HG02970 (cell line): Measurements from ENCODE around the gene SH3RF1.

Source experiments
- ATAC-seq: cut with Tn5 transposase; IDR thresholded peaks from one replicate; pipeline ENCODE4 v1.9.1; 2021; ENCODE audit warnings: mild to moderate bottlenecking, moderate library complexity, moderate number of reproducible peaks; ENCODE audit not compliant: unreplicated experiment, low FRiP score

The SH3RF1 gene

DNA sequence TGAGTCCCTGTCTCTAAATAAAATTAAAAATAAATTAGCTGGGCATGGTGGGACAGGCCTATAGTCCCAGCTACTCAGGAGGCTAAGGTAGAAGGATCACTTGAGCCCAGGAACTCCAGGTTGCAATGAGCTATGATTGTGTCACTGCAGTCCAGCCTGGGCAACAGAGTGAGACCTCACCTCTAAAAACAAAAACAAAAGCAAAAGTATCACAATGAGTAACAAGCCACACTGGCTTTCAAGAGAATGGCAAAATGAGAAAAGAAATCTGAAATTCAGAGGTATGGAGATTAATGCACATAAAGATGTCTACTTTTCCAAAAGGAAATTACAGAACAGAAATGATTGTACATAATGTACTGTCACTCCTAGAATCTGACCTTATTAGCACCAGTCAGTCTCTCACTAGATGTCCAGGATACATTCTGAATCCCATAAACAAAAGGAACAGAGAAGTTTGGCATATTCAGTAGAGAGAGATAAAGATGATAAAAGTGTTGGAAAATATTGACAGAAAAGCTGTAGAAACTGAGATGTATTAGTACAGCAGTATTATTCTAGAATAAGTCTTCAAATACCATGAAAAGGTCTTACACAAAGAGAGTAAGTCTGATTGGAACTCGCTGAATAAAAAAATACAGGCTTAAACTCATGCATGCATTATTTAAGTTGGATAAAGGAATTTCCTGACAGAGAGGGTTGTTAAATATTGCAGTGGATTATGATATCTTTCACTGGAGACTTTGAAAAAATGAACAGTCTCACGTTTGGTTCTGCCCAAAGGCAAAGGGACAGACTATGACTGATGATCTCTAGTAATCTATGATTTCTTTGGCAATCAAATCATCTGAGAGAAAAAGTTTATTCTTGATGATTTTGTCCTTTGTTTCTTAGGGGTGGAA is 102.5 kb downstream of the SH3RF1 start:
- peak; percentile 73 for ATAC-seq

DNA sequence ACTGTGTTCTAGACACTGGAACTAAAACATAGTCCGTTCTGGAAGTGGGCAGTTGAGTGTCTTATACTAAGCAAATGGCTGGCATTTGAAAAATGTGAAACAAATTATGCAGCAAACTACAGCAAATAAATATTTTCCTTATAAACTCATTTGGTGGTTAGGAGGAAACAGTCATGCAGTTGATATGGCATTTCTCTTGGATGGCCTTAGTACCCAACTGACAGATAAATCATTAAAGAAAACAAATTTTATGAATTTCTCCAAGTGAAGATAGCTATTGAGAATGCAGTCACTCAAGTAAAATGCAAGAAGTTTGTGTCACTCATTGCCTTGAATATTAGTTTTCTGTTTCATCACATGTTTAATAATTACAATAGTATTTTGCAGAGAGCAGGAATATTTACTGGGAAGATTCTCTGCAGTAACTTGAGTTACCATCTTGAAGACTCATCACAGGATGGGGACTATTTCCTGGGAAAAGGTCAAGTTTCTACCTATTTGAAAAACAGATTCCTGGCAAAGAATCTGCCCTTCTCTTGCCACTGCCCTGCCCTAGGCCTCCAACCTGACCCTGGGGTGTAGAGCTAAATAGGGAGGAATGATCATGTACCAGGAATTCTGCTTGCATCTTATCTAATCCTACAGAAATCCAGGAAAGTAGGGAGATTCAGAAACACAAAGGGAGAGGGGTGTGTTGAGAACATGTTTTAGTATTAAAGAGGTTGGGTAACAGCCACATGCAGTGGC is 105.9 kb downstream of the SH3RF1 start:
- no peak for ATAC-seq

DNA sequence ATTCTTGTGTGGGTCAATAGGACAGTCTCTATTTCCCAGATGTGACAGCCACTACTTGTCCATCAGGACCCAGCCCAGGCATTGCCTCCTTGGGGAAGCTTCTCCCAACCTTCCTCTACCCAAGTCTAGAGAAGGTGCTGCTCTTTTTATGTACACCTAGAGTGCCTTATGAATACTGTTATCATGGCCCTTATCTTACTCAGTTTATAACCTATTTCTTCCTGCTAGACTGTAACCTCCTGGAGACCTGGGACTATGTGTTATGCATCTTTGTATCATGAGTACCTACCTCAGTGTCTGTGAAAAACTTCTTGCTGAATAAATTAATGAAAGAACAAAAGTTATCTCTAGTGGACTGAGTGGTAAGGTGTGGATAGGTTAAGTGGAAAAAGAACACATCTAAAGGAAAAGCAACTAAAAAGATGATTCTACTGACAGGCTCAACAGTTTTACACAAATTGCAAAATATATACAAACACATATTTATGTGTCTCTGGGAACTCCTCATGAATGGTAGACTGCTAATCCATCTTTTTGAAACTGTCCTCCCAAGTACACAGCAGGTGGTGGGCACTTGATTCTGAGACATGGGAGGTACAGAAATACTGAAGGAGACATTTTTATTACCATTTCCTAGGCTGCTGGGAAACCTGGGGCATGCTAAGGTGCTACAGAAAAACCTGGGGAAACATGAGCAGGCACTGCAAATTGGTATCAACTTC is 106.6 kb downstream of the SH3RF1 start:
- ATAC-seq = no peak

DNA sequence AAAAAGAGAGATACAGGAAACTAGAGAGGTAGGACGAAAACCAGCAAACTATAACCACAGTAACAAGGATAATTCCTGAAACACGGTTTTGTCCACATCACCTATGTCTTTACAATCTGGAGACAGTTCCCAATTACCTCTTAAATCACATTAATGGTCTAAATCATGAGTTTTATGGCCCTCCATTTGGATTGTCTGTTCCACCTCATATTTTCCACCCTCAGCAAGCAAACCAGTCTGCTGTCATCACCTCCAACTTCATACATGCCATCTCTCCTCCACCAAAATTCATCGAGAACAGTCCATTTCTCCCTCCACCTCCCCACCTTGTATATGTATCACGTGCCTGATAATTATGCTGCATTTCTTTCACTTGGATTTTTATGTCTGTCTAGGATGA is 107.3 kb downstream of the SH3RF1 start:
- no peak for ATAC-seq

DNA sequence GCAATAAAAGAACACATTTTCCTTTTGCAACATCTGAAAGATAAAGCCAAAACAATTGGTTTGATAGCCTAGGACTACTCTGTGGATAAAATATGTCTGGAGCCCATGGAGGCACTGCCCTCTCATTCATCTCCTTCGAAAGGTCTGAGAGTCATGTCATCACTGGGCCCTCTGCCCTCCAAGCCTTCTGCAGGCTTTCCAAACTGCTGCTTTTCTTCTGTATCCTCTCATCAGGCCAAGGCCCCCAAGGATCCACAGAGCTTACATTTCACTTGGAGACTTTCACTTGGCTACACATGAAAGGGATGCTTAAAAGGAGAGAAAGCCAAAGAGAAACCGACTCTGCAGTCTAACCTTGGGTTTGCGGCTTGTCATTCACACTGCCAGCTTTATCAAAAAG is 109.9 kb downstream of the SH3RF1 start:
- no peak for ATAC-seq

DNA sequence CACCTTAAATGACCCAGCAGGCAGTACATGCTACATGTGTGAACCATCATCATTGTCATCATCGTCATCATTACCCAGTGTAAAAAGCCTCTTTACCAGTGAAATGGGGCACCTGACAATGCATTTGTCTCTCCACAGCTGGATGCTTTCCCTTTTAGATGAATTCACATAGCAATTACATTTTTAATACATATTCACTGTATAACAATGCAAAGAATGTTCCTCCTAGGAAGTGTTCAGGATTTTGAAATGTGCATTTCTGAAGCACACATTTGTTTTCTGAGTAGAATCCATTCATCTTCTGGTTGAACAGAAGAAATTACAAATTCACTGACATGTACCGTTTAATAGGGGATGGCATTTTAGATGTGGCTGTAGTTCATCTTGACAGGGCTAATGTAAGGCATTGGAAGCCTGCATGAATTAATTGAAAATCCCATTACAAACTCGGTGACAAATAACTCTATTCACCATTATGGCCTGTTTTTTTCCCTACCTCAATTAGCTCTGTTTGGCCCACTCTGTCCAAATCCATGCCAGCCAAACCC is 111.1 kb downstream of the SH3RF1 start:
- no peak for ATAC-seq

DNA sequence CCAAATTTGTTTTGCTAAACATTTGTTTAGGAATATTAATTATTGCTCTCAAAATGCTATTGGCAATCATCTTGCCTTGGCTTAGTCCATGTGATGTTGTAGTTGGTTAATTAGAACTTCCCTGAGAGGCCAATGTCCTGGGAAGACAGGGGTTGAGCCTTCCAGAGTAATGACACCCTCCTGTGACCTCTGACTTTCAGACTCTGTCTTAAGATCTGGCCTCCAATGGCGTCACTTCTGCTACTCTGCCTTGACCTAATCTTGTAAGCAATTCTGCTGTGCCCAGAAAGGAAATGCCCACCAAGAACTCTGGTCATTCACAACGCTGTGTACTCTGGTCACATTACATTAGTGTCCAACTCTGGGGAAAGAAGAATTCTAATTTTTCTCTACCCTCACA is 111.9 kb downstream of the SH3RF1 start:
- no peak for ATAC-seq

DNA sequence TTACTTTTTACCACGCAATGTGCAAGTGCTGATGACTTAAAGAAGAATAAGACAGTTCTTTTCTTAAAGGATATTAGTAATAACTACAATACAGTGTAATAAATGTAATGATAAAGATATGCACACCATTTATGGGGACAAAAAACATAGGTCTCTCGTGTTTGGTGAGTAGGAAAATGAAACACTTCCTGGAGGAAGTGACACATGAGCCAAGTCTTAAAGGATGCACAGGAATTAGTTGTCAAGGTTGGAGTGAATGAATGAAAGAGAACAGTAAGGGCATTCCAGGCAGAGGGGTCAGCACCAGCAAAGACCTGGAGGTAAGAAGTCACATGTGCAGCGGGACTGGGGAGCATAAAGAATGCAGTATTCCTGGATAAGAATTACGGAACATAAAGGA is 112.7 kb downstream of the SH3RF1 start:
- no peak for ATAC-seq

DNA sequence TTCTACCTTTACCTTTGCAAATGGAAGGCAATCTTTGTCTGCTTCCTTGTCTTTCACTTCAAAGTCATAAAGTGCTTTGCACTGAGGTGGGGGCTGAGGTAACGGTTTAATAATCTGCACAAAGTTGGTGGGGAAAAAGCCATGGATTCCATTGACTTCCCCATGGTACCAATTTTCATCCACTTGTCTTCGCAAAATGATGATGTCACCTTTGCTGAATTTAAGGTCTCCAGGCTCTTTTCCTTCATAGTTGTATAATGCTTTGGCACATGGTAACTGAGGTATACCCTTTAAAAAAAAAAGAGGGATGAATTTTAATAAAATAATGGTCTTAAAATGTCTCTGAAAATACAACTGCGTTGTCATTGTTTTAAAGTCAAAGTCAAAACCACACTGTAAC is 114.4 kb downstream of the SH3RF1 start:
- ATAC-seq = no peak

DNA sequence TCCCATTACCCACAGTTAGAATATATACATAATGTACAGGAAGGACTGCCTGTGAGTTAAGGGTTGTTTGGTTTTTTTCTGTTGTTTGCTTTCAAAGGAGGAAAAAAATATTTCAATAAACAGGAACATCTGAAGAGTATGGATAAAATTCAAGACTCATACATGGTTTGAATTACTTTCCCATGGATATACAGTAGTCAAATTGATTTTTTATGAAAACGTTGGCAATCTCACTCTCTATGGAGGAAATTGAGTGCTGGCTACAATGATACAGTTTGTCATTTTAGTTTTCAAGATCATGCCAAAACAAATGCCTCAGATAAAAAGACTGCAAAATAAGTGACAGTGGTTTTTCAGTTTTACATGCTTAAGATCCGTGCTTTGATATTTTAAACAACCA is 116.6 kb downstream of the SH3RF1 start:
- no peak for ATAC-seq

DNA sequence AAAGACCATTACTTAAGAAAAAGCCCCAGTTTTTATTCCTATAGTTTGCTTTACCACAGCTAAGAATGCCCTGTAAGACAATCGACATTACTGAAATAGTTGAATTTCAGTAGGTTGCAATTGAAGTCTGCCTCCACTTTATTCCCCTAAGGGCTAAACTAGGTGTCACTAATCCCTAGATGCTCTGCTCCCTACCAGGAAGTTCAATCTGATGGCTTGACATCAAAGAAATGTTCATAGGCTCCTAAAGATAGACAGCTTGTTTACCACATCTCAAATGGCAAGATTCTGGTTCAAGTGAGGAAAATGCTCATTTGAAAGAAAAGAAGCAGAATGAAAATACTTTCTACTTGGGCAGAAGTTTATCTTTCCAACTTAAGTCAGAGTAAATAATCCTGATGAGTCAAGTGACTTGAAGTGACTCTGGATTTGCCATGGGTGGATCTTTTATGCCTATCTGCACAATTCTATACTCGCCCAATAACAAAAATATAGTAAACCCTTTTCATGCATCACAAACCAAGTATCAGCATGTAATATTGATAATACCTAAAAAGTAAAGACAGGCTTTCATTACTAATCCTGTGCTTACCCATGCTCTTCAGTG is 117.2 kb downstream of the SH3RF1 start:
- no peak for ATAC-seq

DNA sequence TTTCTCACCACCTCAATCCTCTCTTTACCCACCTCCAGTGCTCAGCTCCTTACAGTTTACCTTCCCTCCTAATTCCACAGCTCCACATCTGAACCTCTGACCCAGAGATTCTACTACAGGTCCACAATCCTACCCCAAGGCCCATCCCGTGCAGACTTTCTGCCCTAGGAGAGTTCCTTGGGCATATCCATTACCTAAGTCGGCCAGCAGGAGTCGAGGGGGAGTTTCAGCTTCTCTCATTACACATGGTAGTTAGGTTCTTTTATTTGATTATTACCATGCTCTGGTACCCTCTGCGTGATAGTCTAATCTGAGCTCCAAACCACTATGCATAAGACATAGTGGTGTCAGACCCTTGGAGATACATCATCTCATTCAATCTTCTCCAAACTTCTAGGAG is 117.9 kb downstream of the SH3RF1 start:
- ATAC-seq = no peak

DNA sequence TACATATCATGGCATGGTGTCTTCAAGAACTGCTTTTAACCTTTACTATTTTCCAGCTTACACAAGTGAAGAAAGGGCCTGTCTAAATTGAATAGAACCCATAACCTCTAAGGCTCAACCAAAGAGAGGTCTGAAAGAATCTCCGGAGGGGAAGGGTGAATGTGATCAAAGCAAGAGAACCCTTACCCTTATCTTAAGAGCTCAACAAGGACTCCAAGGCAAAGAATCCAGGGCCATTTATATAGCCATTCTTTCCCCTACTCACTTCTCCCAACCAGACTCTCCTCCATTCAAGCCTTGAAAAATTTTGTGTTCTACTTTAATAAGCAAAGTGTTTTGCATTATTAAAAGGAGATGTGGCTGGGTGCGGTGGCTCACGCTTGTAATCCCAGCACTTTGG is 118.7 kb downstream of the SH3RF1 start:
- no peak for ATAC-seq

DNA sequence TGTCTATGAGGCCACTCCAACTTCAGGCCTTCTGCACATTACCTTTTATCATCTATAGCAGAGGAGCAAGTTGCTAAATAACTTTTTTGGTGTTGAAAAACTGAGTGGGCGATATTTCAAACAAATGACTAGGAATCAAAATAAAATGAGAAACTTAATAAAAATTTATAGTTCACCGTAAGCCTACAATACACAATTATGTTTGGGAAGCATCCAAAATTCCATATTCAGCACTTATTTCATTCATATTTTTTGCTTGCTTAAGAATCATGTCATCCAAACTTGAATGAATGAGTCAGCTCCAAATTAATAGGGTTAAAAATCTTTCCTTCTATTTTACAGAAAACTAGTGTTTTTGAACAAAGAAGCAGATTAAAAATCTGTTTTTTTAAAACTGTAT is 119.1 kb downstream of the SH3RF1 start:
- ATAC-seq = no peak

DNA sequence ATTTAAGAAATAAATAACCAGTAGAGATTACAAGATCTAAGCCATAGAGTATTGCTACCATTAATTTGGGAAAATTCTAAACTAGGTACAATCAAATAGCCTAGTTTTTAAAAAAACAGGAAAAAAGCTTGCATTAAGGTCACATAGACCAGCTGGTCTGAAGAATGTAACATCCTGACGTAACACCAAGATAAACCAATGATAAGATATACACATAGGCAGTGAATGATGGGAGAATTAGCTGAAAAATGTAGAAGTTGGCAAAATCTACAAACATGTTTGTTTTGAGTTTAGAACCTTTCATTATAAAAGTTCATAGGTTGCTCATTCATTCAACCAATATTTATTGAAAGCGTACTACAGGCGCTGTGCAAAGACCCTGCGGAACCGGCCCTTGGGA is 120.0 kb downstream of the SH3RF1 start:
- ATAC-seq = no peak

DNA sequence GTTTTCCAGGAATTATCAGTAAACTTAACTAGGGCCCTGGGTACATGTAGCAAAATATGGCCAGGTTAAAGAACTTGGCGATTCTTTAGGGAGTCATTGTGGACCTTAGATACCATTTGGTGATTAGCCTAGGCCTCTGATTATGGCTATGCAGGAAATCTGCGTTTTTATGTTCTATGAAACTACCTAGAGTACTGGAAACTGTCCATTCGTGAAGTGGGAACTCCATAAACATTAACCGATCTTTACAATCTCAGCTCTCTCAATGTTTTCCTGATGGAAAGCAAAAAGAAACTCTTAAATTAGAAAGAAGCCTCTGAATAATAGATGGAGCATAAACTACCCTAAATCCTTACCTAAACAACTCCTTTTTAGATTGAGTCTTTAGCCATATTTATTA is 121.9 kb downstream of the SH3RF1 start:
- no peak for ATAC-seq

DNA sequence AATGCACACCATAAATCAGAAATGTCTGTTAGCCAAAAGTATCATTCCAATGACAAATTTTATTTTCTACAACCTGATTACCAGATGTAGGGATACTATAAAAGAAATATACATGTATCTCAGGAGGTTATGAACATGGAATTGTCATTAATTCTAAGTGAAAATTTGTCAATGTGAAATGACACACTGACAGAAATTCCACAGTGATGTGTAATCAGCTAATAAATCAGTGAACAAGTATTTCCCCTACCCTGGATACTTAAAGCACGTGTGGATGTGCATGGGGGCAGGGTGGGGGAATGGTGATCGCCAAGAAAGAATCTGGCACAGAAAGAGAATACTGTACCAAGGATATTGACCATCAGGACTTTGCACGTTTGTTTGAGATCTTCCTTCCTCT is 123.6 kb downstream of the SH3RF1 start:
- no peak for ATAC-seq

DNA sequence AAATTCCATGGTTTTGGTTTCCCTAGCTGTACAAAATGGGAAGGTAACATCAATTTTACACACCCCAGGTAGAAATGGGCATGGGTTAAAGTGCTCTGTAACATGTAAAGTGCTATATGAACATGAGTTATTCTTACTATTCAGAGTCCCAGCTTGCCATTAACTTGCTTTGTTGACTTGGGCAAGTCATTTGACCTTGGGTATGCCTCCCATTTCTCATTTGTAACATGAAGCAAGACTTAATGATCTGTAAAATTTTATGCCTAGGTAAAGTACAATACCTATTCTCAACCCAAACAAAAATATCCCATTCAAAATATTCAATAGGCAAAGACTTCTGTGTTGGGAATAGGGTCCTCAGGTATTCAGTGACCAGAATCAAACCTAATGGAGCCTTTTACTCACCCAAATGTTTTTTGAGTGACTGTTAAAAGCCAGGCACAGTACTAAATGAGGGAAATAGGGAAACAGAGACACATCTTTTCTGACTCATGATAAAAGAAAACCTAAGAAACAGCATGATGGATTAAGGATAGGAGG is 126.6 kb downstream of the SH3RF1 start:
- no peak for ATAC-seq

DNA sequence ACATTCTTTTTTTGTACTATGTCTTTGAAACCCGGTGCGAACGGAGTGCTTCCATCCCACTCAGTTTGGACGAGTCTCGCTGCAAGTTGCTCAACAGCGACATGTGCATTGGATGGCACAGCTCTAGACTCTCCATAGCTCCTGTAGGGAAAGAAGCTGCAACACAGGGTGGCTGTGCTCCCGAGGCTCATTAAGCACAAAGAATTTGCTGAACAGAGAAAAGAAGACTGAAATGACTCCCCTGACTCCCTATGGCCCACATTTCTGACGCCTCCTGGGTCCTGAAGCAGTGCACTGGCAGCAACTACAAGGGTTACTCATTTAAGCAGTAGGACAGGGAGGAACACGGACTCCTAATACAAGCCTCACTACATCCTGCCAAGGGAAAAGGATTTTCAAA is 127.4 kb downstream of the SH3RF1 start:
- ATAC-seq = no peak

DNA sequence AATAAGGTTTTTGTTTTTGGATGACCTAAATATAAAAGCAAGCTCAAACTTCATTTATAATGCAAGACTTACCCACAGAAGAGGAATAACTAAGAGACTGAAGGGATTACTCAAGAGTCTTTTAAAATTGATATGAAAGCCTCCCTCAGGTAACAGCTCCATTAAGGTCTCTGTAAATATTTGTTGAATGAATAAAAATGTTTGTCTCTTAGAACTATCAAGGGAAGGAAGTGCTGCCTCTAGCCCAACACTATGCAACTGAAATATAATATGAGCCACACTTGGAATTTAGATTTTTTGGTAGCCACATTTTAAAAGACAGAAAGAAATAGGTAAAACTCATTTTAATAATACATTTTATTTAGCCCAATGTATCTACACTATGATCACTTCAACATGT is 127.8 kb downstream of the SH3RF1 start:
- ATAC-seq = no peak
